GM21360 (cell line): ENCODE results near the gene FICD.
"Not testable (repeated sequence)": the region's sequence is repeated elsewhere in the genome, so short reads cannot be mapped to it uniquely, and the experiment has no call there.

Experiments used
- ATAC-seq: cut with Tn5 transposase; IDR thresholded peaks from one replicate; pipeline ENCODE4 v1.9.1; 2021; ENCODE audit warnings: mild to moderate bottlenecking, moderate library complexity; ENCODE audit not compliant: unreplicated experiment

Gene FICD

DNA sequence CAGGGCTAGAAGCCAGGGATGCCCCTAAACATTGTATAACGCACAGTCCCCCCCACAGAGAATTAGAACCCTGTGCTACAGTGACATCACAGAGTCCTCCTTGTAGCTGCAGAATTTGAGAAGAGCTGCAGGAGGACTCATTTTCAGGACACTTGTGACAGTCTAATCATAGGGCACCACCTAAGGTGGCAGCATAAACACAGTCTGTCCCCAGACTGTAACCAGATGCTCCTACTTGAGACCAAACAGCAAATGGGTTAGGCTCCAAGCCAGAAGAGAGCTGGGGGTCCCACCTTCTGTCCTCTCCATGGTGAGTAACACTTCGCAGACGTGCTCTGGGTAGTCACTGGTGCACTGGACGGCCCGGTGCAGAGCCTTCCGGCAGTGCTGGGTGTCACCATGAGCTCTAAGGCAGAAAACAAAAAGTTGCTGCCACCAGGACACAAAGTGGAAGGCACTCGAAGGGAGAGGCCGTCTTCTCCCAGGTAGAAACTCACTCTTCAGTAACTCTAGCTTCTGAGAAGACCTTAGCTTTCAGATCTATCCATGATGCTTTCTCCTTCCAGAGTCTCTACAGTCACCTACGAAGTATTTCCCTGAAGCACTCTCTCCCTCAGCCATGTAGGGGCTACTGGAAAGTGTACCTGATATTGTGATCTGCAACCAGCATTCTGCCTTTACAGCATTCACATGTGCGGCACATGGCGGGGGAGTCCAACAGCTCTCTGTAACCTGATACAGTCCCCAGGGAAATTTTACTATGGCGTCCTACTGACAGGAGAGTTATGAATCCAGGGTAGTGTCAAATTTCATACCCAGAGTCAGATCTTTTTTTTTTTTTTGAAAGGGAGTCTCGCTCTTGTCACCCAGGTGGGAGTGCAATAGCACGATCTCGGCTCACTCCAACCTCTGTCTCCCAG is 17.1 kb downstream of the FICD start:
- ATAC-seq: no peak

- no peak for ATAC-seq
Observed at GRCh38 chr12:108538146-108538545, 23.1 kb downstream of the FICD start.

GRCh38 chr12:108538616-108539195 is 23.6 kb downstream of the FICD start:
- no peak for ATAC-seq

- no peak for ATAC-seq
Observed at GRCh38 chr12:108542320-108542719, 27.2 kb downstream of the FICD start.

DNA sequence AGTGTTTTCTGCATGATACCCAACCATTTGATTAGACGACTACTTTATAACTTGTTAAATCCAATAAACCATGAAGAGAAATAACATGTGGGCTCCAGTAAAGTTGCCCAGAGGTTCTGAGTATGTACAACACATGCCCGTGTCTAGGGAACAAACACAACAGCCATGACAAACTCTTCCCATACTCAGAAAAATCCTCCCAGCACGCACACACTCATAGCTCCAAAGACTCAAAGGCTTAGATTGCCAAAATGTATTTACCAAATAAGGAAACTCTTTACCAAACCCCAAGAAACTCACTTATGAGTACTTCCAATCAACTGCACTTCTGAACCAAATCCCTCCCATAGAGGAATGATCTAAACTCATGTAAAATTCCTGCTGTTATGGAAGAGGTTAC is 28.6 kb downstream of the FICD start:
- ATAC-seq: no peak

DNA sequence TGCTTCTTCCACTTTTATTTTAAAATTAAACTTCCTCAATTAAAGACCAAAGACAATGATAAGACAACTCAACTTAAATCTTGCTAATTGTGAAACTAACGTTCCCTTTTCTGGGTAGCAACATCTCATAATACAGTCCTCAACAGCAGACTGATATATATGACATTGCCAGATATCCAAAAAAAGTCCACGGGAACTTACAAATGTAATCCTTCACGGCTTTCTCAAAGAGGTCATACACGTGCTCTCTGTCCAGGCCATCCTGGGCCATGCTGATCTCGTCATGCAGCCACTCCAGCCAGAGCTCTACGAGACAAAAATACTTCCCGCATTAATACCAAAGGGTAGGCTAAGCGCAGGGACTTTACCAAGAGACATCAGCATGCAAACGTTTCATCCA is 32.6 kb downstream of the FICD start:
- no peak for ATAC-seq

- ATAC-seq: no peak
Observed at GRCh38 chr12:108548954-108549521, 34.0 kb downstream of the FICD start.

DNA sequence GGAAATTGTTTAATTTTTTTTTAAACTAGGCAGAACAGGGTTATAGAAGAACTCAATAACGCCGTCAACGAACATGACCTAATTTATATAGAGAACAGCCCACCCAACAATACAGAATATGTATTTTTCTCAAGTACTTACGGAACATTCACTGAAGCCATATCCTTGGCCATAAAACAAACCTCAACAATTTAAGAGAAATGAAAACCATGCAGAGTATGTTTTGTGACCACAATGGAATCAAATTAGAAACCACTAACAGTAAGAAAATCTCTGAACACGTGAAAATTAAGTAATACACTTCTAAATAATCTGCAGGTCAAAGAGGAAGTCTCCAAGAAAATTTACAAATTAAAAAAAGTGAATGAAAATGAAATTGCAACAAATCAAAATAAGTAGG is 36.5 kb downstream of the FICD start:
- ATAC-seq: no peak

DNA sequence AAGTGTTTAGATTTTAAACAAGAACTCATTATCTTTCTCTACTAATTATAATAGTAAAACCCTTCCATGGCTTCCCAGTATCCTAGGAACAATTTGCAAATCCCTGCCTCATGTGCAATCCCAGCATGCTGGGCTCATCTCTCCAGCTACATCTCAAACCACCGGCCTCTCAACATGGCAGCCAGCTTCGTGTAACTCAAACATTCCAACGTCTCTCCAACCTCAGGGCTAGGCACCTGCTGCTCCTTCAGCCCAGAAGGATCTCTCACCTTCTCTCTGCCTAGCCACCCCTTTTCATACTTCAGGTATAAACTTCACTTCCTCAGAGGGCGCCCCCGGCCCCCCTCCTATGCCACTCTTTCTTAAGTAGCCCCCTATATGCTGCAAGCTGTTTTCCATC is 38.7 kb downstream of the FICD start:
- no peak for ATAC-seq

GRCh38 chr12:108555383-108555782 is 40.3 kb downstream of the FICD start:
- not testable (repeated sequence) for ATAC-seq

DNA sequence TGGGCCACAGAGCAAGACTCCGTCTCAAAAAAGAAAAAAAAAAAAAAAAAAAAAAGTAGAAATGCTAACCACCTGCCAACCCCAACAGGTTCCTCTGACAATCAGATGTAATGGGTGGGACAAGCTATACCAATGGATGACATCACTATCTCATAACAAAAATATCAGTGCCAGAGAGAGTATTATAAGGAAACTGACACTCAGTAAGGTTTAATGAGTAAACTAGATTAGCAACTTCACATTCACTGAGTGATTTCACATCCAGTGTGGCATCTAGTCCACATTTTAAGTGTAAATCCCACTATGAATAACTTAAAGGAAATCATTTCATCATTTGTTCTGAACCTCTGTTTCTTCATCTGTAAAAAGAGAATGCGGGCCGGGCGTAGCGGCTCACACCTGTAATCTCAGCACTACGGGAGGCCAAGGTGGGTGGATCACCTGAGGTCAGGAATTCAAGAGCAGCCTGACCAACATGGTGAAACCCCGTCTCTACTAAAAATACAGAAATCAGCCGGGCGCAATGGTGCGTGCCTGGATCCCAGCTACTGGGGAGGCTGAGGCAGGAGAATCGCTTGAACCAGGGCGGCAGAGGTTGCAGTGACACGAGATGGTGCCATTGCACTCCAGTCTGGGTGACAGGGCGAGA is 44.1 kb downstream of the FICD start:
- no peak for ATAC-seq

GRCh38 chr12:108559748-108560147 is 44.7 kb downstream of the FICD start:
- ATAC-seq: no peak

DNA sequence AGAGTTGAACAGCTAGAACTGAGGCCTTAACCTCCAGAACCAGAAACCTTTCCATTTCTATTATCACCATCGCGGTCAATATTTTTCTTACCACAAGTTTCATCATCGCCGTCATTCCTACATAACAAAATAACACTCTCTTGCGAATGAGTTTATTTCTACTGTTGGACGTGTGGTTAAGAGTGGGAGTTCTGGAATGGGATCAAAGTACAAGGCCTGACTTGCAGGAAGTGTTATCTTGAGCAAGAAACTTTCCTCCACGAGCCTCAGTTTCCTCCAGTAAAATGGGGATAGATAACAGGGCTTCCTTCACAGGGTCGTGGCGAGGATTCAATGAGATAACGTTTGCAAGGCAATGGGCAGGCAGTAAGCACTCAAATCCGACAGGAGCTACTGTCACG is 45.2 kb downstream of the FICD start:
- no peak for ATAC-seq

DNA sequence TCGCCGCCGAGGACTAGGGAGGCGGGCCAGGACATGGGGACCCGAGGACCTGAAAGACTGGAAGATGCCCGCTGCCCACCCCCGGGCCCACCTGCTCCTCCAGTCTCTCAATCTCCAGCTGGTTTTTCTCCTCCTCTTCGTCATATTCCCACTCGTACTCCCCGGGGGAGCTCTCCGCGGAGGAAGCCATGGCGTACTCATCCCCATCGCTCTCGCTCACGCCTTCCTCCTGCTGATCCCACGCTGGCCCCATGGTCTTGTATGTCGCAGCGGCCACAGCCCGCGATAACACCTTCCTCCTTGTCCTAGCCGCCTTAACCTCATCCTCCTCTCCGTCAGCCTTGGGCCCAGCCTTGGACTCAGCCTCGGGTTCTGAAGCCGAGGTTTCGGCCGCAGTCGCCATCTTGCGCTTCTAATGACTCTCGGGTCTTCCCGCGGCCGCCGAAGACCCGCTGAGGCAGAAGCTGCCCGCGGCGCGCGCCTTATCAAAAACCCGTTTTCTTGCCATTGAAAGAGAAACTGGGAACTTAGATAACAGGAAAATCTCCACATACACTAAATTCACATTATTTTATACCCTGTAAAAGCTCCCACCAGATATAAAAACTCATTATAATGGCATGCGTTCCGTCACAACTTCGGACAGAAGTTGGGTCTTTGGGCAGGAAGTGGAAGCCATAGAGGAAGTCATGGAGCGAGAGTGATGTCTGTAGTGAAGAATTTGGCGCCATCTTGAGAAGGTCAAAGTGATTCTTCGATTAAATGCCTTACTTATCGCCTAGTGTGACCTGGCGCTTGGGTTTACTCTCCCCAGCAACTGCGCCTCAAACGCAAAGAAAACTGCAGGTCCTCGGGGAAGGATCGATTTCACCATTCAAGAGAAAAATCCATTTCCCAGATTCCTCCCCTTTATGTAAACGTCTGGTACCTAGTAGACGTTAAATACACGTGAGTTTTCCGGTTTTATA is 46.0 kb downstream of the FICD start, which contains the start of gene SART3:
Gene SART3 (minus strand): TSS at position 422 of the 968 bp plus-strand sequence. CDS start 19 bp downstream, at position 403.
- ATAC-seq: peak; percentile 31

- no peak for ATAC-seq
Observed at GRCh38 chr12:108561852-108562347, 46.8 kb downstream of the FICD start.

- ATAC-seq: peak; percentile 52
Observed at GRCh38 chr12:108562348-108563135, 47.5 kb downstream of the FICD start, which contains the start of gene ISCU. ISCU (plus strand) TSS chr12:108562596; CDS start chr12:108562623, 27 bp downstream.

GRCh38 chr12:108563136-108563803 is 48.2 kb downstream of the FICD start:
- ATAC-seq: peak; percentile 30

DNA sequence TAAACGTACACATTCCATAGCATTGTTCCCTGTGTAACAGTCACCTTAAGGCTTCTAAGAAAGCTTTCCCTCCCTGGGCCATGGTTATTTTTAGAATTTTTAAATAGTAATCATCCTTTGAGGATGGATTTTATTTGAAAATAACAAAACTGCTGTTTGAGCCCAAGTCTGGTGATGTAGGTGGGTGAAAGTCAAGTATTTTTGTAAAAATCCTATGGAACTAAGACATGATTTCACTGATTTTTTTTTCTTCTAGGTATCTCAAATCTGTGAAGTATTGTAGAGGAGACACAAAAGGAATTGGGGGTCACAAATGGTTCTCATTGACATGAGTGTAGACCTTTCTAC is 48.7 kb downstream of the FICD start:
- ATAC-seq: no peak

GRCh38 chr12:108564724-108565123 is 49.6 kb downstream of the FICD start:
- no peak for ATAC-seq
